HG02970 (cell line): ENCODE data around the gene CCDC197.

ENCODE experiments used
- ATAC-seq: cut with Tn5 transposase; IDR thresholded peaks from one replicate; pipeline ENCODE4 v1.9.1; 2021; ENCODE audit warnings: mild to moderate bottlenecking, moderate library complexity, moderate number of reproducible peaks; ENCODE audit not compliant: unreplicated experiment, low FRiP score

CCDC197 gene

GRCh38 chr14:94038921-94039629, 42.0 kb downstream of the CCDC197 start:
- ATAC-seq = no peak

DNA sequence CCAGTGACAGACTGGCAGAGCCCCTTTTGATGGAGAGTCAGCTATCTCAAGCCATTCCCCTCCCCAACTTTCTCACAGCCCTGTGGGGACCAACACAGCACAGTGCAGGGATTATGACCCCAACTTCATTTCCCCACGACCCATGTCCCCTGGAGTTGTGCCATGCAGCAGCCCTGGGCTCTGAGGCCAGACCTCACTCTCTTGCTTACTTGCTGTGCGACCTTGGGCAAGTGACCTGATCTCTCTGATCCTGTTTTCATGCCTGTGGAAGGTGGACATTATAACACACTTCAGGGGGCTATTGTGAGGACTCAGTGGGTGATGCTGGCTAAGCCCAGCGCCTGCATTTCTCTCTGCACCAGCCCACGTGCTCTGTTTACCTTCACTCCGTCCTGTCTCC, 43.1 kb downstream of the CCDC197 start:
- ATAC-seq = no peak

DNA sequence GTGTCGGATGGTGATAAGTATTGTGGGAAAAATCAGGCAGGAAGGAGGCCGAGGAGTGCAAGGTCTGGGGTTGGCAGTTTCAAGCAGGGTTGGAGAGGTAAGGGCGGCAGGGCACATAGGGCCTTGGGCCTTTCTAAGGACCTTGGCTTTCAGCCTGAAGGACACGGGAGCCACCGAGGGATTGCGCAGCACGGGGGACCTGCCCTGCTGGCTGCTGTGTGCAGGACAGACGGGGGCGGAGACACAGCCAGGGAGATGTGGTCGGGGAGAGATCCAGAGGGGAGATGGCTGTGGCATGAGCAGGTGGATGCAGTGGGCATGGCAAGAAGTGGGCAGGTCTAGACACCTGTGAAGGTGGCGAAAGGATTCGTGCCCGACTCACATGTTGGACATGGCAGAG, 43.7 kb downstream of the CCDC197 start:
- no peak for ATAC-seq

DNA sequence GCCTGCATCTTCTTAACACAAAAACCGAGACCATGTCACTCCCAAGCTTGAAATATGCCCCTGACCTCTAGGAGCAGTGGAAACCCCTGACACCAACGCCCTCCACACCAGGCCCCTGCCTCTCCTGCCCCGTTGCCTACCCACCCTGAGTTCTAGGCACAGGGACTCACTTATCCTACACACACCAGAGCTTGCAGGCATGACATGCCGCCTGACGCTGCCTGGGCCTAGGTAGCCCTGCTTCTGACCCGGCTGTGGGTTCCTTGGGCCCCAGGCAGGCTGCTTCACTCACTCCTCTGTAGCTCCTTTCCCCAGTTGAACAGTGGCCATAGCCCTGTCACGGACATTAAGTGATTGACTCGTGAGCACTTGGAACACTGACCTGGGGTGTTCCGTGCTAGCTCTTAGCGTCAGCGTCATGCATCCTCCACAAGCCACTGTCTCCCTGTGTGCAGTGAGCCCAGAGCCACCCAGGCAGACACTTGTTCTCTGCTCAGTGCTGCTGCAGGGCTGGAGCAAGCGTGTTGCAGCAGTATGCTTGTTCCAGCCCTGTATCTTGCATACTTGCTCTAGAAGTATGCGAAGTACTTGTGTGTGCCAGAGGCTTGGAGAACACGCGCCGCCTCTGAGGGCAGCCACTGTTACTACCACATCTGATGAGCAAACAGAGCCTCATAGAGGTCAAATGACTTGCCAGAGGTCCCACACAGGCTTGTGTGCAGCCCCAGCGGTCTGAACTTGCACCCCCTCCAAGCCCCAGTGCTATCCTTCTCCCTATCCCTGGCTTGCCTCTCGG, 44.6 kb downstream of the CCDC197 start:
- ATAC-seq = no peak

GRCh38 chr14:94042433-94043091, 45.5 kb downstream of the CCDC197 start:
- no peak for ATAC-seq

DNA sequence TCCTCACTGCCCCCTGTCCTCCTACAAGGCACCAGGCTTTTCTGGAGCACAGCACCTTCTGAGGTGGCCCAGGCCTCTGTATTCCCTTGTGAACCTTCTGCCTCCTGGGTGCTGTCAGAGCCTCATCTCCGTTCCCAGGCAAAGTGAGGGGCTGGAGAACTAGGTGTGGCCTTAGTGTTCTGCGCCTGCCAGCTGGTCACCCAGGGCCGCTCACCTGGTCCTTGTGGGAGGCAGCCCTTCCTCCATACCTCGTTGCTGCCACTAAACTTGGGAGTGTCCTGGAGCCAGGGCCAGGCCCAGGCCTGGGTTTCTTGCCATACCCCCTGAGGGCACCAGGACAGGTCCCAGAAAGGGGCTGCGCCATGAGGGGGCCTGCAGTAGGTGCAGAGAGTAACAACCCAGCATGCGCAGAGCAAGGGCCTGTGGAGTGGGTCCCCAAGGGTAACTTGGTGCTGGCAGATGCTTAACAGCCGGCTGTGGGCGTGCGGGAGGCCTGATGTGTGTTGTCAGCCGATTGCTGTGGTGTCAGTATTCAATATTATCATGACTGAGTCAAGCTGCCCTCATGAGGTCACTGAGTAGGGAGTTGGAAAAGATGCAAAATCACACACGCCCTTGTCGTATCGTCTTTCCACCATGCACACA, 46.1 kb downstream of the CCDC197 start:
- no peak for ATAC-seq

DNA sequence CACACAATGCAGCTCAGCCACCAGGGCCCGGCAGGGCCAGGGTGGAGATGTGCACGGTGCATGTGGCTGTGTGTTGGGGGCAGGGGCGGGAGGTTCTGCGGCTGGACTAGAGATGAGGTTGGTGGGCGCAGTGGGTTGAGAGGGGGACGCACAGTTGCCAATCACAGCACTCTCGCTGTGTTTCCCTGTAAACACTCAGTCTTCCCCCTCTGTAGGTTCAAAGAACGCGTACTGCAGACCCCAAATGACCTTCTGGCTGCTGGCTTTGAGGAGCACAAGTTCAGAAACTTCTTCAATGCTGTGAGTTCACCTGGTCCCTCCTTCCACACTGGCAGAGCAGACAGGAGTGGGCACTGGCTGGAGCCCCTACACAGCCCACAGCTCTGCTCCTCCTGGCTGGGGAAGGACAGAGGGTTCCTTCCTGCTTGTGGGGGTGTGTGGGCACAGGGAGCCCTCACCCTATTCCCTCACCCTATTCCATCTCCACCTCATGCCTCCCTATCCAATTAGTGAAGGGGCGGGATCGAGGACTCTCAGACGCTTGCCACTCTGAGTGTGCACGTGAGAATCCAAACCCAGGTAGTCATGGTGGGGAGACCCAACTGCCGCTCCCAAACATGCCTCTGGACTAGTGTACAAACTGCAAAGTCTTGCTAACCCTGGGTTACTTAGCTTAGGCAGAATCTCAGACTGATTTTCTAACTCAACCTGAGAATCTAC, 46.8 kb downstream of the CCDC197 start:
- no peak for ATAC-seq

DNA sequence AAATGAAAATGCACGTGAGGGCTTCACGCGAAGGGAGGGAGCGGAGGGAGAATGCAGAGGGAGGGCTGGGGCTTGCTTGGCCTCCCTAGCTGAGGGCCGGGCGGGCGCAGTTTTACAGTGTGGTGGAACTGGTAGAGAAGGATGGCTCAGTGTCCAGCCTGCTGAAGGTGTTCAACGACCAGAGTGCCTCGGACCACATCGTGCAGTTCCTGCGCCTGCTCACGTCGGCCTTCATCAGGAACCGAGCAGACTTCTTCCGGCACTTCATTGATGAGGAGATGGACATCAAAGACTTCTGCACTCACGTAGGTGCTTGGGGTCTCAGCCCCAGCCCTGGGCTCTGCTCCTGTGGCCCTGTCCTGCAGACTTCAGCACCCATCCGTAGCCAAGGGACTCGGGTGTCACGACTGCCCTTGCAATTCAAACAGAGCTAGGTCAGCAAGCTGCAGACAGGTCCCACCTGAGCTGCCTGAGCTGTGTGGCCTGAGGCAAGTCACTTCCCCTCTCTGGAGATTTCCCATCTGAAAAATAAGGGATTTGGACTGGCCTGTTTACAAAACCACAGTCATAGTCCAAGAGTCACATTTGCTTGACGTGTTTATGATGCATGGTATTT, 47.5 kb downstream of the CCDC197 start:
- no peak for ATAC-seq

GRCh38 chr14:94045101-94045500, 48.0 kb downstream of the CCDC197 start:
- ATAC-seq = no peak

DNA sequence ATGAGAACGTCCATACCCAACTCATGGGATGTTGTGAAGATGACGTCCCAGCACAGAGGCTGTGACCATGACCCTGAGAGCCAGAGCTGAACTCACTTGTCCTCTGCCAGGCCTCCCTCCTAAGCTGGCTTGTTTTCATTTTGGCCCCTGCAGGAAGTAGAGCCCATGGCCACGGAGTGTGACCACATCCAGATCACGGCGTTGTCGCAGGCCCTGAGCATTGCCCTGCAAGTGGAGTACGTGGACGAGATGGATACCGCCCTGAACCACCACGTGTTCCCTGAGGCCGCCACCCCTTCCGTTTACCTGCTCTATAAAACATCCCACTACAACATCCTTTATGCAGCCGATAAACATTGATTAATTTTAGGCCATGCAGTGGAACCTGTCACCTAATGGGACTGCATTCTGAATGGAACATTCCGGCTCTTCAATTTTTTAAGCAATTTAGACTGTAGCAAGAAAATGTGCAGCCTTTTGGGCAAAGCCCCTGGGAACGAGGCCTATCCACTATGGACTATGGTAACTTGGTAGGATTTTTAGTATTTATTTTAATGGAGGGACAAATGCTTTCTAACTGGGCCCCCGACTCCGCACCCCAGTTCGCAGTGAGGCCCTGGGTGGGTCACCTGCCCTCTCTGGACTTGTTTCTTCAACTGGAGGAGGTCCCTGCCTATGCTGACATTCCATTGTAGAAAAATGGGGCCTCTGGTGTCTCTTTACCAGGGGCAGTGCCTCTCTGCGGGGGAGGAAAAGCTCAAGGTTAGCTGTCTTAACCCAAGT, 48.7 kb downstream of the CCDC197 start:
- no peak for ATAC-seq

GRCh38 chr14:94046696-94047250, 49.7 kb downstream of the CCDC197 start:
- ATAC-seq = no peak

GRCh38 chr14:94047581-94047980, 50.5 kb downstream of the CCDC197 start:
- no peak for ATAC-seq

DNA sequence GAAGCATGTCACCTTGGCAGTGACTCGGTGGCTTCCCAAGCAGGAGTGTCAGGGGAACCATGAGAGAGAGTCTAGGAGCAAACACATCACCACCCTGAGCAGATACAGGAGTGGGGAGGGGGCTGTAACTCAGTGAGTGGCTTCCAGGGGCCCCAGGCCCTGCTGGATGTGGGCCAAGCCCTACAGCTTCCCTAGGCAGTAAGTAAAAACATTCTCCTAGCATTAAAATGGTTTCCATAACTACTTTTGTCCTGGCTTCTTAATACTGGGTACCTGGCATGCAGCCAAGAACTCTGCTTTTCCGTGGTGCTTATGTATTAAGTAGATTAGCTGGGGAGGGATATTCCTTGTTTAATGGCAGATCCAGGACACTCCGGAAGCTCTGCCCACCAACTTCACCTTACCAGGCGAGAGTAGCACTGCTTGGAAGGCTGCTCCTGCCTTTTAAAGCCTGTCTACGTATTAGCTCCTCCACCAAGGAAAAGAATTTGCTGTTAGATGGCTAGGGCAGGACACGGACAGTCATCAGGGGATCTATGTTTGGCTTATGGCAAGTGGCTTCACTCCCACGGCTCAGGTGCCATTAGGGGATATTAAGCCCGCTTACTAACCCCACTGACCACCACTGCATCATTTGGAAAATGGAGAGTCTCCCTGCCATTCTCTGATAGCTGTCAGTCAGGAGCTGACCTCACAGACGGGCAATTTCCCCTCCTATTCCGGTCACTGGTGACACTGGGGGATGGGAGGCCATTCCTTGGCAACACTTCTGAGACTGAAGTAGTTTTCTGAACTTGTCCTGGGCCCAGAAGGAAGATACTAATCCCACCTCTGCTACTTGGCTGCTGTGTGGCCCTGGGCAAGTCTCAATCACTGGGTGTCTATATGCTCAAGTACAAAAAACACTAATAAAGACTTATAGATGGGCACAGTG, 51.9 kb downstream of the CCDC197 start:
- no peak for ATAC-seq

GRCh38 chr14:94049625-94050023, 52.5 kb downstream of the CCDC197 start:
- no peak for ATAC-seq

GRCh38 chr14:94050231-94050880, 53.3 kb downstream of the CCDC197 start:
- ATAC-seq = no peak

DNA sequence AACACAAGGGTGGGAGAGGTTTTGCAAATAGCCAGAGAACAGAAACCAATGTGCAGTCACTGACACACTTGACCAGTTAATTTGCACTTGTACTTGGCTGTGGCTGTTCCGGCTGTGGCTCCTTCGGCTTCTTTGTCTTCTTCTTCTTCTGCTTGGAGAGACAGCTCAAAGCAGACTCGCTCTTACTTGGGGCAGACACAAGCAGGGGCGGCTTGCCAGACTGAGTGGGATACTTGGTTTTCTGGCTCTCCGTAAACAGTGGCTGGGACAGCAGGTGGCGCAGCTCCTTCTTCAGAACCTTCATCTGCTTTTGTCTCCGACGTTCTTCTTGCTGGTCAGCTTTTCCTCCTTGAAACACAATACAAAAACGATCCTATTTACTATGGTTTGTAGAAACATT, 54.0 kb downstream of the CCDC197 start:
- no peak for ATAC-seq

GRCh38 chr14:94051779-94052178, 54.7 kb downstream of the CCDC197 start:
- ATAC-seq = no peak
